ENCODE measurements around the gene NRAP.

NRAP gene

GRCh38 chr10:113605268-113605978, 58.4 kb downstream of the NRAP start:
- POLR2A ChIA-PET, result no interaction called here
- no peak for DNase-seq (ENCODE audit: extremely low spot score)
- CTCF ChIA-PET, result no interaction called here
- TF ChIP-seq CTCF (IDR thresholded peaks at IDR 0.05; ENCODE audit: control extremely low read depth, extremely low read depth, low read depth, missing control alignments), result no peak

GRCh38 chr10:113604572-113604971, 59.3 kb downstream of the NRAP start:
- CTCF ChIA-PET, result no interaction called here
- no peak for DNase-seq (ENCODE audit: extremely low spot score)
- no peak for TF ChIP-seq CTCF (IDR thresholded peaks at IDR 0.05; ENCODE audit: control extremely low read depth, extremely low read depth, low read depth, missing control alignments)
- POLR2A ChIA-PET, result no interaction called here

GRCh38 chr10:113603057-113603777, 60.6 kb downstream of the NRAP start:
- CTCF ChIA-PET, result interaction anchor here (2.0 kb wide), 1 partner anchor 12 kb away, joined by 5 read pairs; no protein-coding TSS in a partner anchor
- POLR2A ChIA-PET, result no interaction called here
- DNase-seq (ENCODE audit: extremely low spot score), result no peak
- TF ChIP-seq CTCF (IDR thresholded peaks at IDR 0.05; ENCODE audit: control extremely low read depth, extremely low read depth, low read depth, missing control alignments), result no peak

GRCh38 chr10:113600569-113600968, 63.3 kb downstream of the NRAP start:
- POLR2A ChIA-PET, result no interaction called here
- CTCF ChIA-PET, result interaction anchor here (1.8 kb wide), 1 partner anchor 29 kb away, joined by 3 read pairs; no protein-coding TSS in a partner anchor
- TF ChIP-seq CTCF (IDR thresholded peaks at IDR 0.05; ENCODE audit: control extremely low read depth, extremely low read depth, low read depth, missing control alignments), result no peak
- no peak for DNase-seq (ENCODE audit: extremely low spot score)

- CTCF ChIA-PET, result interaction anchor here (1.0 to 1.3 kb wide), 2 partner anchors 31 to 98 kb away, joined by 3 read pairs; no protein-coding TSS in a partner anchor
- DNase-seq (ENCODE audit: extremely low spot score), result no peak
- TF ChIP-seq CTCF (IDR thresholded peaks at IDR 0.05; ENCODE audit: control extremely low read depth, extremely low read depth, low read depth, missing control alignments), result no peak
- POLR2A ChIA-PET, result no interaction called here
Observed at GRCh38 chr10:113594652-113595051, 69.2 kb downstream of the NRAP start.

- ChIA-PET CTCF (no interaction called here), POLR2A (no interaction called here)
- no peak for TF ChIP-seq CTCF (IDR thresholded peaks at IDR 0.05; ENCODE audit: control extremely low read depth, extremely low read depth, low read depth, missing control alignments)
- peak; percentile 24 for DNase-seq (ENCODE audit: extremely low spot score)
Observed at GRCh38 chr10:113592380-113592779, 71.5 kb downstream of the NRAP start.

Measured in GM10248 (cell line).